ENCODE measurements around the gene STK32B.

- TF ChIP-seq CTCF (IDR thresholded peaks at IDR 0.05) (no peak), POLR2A (IDR thresholded peaks at IDR 0.05) (no peak)
These were observed 453.2 kb downstream of the STK32B start for GRCh38 chr4:5504486-5504885.
